CD4-positive, alpha-beta T cell treated with Interleukin-12 subunit alpha and Interleukin-12 subunit beta, for 1 hour (primary cell): ENCODE measurements around the gene GRID1.

Experiments used
- DNase-seq: peaks from one replicate; pipeline ENCODE4 v3.0.0-alpha.2; 2020

GRID1 gene

GRCh38 chr10:86310702-86311101 lies 55.9 kb downstream of the GRID1 start:
- no peak for DNase-seq

GRCh38 chr10:86310291-86310690 lies 56.3 kb downstream of the GRID1 start:
- DNase-seq: no peak

- no peak for DNase-seq
These were observed 58.5 kb downstream of the GRID1 start for GRCh38 chr10:86308056-86308455.

- DNase-seq: no peak
These were observed 59.8 kb downstream of the GRID1 start for GRCh38 chr10:86306628-86307278.

GRCh38 chr10:86305521-86305920 lies 61.1 kb downstream of the GRID1 start:
- DNase-seq: no peak

- DNase-seq: no peak
These were observed 62.2 kb downstream of the GRID1 start for GRCh38 chr10:86304436-86304835.

GRCh38 chr10:86303626-86304025 lies 63.0 kb downstream of the GRID1 start:
- no peak for DNase-seq

GRCh38 chr10:86301971-86302370 lies 64.6 kb downstream of the GRID1 start:
- no peak for DNase-seq

GRCh38 chr10:86300931-86301830 lies 65.4 kb downstream of the GRID1 start:
- no peak for DNase-seq

- no peak for DNase-seq
These were observed 66.1 kb downstream of the GRID1 start for GRCh38 chr10:86300399-86300925.

- DNase-seq: no peak
These were observed 67.0 kb downstream of the GRID1 start for GRCh38 chr10:86299562-86299961.

- no peak for DNase-seq
These were observed 68.0 kb downstream of the GRID1 start for GRCh38 chr10:86298501-86299001.

GRCh38 chr10:86295791-86296190 lies 70.8 kb downstream of the GRID1 start:
- no peak for DNase-seq

- DNase-seq: no peak
These were observed 71.2 kb downstream of the GRID1 start for GRCh38 chr10:86295351-86295750.

GRCh38 chr10:86294346-86295265 lies 72.0 kb downstream of the GRID1 start:
- no peak for DNase-seq

GRCh38 chr10:86293396-86293791 lies 73.2 kb downstream of the GRID1 start:
- no peak for DNase-seq

GRCh38 chr10:86292462-86293395 lies 73.9 kb downstream of the GRID1 start:
- DNase-seq: no peak

GRCh38 chr10:86291616-86292340 lies 74.8 kb downstream of the GRID1 start:
- no peak for DNase-seq

- DNase-seq: no peak
These were observed 75.5 kb downstream of the GRID1 start for GRCh38 chr10:86290933-86291615.

- DNase-seq: no peak
These were observed 77.1 kb downstream of the GRID1 start for GRCh38 chr10:86289577-86289868.
